H1 (cell line): Measurements from ENCODE around the gene CD47.

Experiments
- ASH2L ChIP-seq: fragments of 200-600, 300-600 bp; sonication (generic); IDR thresholded peaks from one replicate; pipeline ENCODE4 v1.7.1; 2017; ENCODE audit warnings: low read length
- BRCA1 ChIP-seq: IDR thresholded peaks from 2 replicates; pipeline ENCODE4 v1.6.1; 2012; ENCODE audit warnings: low read depth, low read length, improper control_type of control experiment
- KDM1A ChIP-seq: fragments of 200-600, 300-600 bp; sonication (generic); IDR thresholded peaks from 2 replicates; pipeline ENCODE4 v1.7.1; 2016; ENCODE audit warnings: mild to moderate bottlenecking, low read length, borderline replicate concordance
- RNF2 ChIP-seq: fragments of 200-900, 300-1000 bp; sonication (generic); IDR thresholded peaks from 2 replicates; pipeline ENCODE4 v1.7.1; 2016; ENCODE audit warnings: borderline replicate concordance, low read depth, mild to moderate bottlenecking, antibody characterized with exemption, low read length; ENCODE audit not compliant: poor library complexity, severe bottlenecking; ENCODE audit errors: missing control alignments
- SUZ12 ChIP-seq: fragments of 200-600 bp; sonication (generic); IDR thresholded peaks from 2 replicates; pipeline ENCODE4 v1.6.1; 2012; ENCODE audit warnings: mild to moderate bottlenecking, inconsistent platforms, low read length, moderate library complexity, mixed read lengths
- TCF12 ChIP-seq: IDR thresholded peaks from 2 replicates; pipeline ENCODE4 v1.6.1; 2011; ENCODE audit warnings: low read depth, mild to moderate bottlenecking, low read length
- TF ChIP-seq, protein P1 (sequence below), 3 experiments: IDR thresholded peaks; 1 replicate in 2 of 3; 2 replicates in 1 of 3; pipeline versions ENCODE4 v1.5.1 to v1.6.1; 2011; ENCODE audit warnings: low read length in 3 of 3, mild to moderate bottlenecking in 3 of 3, inconsistent platforms in 2 of 3, low read depth in 1 of 3, moderate library complexity in 1 of 3; ENCODE audit not compliant: insufficient read depth in 1 of 3; ENCODE audit errors: control extremely low read depth in 1 of 3
- TF ChIP-seq, protein P2 (sequence below): IDR thresholded peaks from 2 replicates; pipeline ENCODE4 v1.6.1; 2012; ENCODE audit warnings: inconsistent platforms

DNA sequence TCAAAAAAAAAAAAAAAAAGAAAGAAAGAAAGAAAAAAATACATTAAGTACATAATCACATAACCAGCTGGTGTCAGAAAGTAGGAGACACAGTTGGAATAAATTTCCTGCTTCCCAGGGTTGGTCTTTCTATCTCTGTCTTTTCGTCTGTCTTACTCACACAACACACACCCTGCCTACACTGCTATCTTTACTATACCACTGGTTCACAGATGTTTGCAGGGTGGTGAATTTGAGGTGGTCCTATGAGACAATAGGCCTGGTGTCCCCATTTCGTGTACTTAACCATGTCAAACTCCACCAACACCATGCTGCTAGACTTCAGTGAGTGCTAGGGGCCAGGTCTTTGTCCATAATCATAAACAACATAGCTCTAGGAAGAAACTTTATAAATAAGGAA is 17.6 kb upstream of the CD47 start:
- TF ChIP-seq, protein P1, sequence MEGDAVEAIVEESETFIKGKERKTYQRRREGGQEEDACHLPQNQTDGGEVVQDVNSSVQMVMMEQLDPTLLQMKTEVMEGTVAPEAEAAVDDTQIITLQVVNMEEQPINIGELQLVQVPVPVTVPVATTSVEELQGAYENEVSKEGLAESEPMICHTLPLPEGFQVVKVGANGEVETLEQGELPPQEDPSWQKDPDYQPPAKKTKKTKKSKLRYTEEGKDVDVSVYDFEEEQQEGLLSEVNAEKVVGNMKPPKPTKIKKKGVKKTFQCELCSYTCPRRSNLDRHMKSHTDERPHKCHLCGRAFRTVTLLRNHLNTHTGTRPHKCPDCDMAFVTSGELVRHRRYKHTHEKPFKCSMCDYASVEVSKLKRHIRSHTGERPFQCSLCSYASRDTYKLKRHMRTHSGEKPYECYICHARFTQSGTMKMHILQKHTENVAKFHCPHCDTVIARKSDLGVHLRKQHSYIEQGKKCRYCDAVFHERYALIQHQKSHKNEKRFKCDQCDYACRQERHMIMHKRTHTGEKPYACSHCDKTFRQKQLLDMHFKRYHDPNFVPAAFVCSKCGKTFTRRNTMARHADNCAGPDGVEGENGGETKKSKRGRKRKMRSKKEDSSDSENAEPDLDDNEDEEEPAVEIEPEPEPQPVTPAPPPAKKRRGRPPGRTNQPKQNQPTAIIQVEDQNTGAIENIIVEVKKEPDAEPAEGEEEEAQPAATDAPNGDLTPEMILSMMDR (IDR thresholded peaks at IDR 0.05; ENCODE audit: control extremely low read depth in 1 of 3, insufficient read depth in 1 of 3, low read depth in 1 of 3, low read length in 3 of 3) = no peak
- TF ChIP-seq ASH2L = no peak
- no peak for TF ChIP-seq BRCA1
- no peak for TF ChIP-seq SUZ12
- no peak for TF ChIP-seq KDM1A
- TF ChIP-seq RNF2 = no peak
- TF ChIP-seq TCF12 = no peak
- TF ChIP-seq, protein P2, sequence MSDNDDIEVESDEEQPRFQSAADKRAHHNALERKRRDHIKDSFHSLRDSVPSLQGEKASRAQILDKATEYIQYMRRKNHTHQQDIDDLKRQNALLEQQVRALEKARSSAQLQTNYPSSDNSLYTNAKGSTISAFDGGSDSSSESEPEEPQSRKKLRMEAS = no peak
